K562 (cell line): Measurements from ENCODE around the gene RFWD3. TPM values are rescaled to one million over a fixed set of nuclear protein-coding genes. Genes with fewer than 3 reads are reported as not detected.

Experiments used
- BCL6 ChIP-seq: fragments of 250-450 bp; sonication (Bioruptor Pico); IDR thresholded peaks from 2 replicates; pipeline ENCODE4 v1.4.0; 2020
- HDAC3 ChIP-seq: fragments of 450-650 bp; IDR thresholded peaks from 2 replicates; pipeline ENCODE4 v1.6.1; 2018; ENCODE audit warnings: borderline replicate concordance, mild to moderate bottlenecking, moderate library complexity; ENCODE audit not compliant: partially characterized antibody
- HSF4 ChIP-seq: fragments of 250-450 bp; sonication (Bioruptor Pico); IDR thresholded peaks from 2 replicates; pipeline ENCODE4 v2.1.2; 2022; ENCODE audit warnings: mild to moderate bottlenecking, moderate library complexity, borderline replicate concordance
- KAT7 ChIP-seq: sonication (generic); formaldehyde crosslinking; IDR thresholded peaks from 2 replicates; pipeline ENCODE4 v1.8.0; 2022; ENCODE audit warnings: missing genetic modification reagents, mild to moderate bottlenecking, borderline replicate concordance
- NFYB ChIP-seq: IDR thresholded peaks from 2 replicates; pipeline ENCODE4 v1.6.1; 2011; ENCODE audit warnings: mild to moderate bottlenecking, moderate library complexity; ENCODE audit not compliant: insufficient read length; ENCODE audit errors: extremely low read depth
- SMAD4 ChIP-seq: fragments of 250-450 bp; sonication (Bioruptor Pico); conservative IDR thresholded peaks from 2 replicates; pipeline ENCODE4 v1.8.0; 2021; ENCODE audit warnings: inconsistent platforms, mild to moderate bottlenecking, moderate library complexity
- TEAD4 ChIP-seq, 2 experiments: sonication (generic) in 1 of 2; formaldehyde crosslinking in 1 of 2; IDR thresholded peaks; 2 replicates each; pipeline versions ENCODE4 v1.6.1 to v1.8.0; 2012 to 2022; ENCODE audit warnings: borderline replicate concordance in 1 of 2, inconsistent platforms in 1 of 2, low read length in 1 of 2, mild to moderate bottlenecking in 1 of 2, missing genetic modification reagents in 1 of 2
- ZHX1 ChIP-seq: fragments of 150-350 bp; conservative IDR thresholded peaks from 2 replicates; pipeline ENCODE4 v1.6.1; 2014; ENCODE audit warnings: low read length
- ZNF609 ChIP-seq: sonication (generic); formaldehyde crosslinking; IDR thresholded peaks from 2 replicates; pipeline ENCODE4 v1.8.1; 2023; ENCODE audit warnings: missing genetic modification reagents, mild to moderate bottlenecking, borderline replicate concordance
- ZNF76 ChIP-seq: fragments of 250-450 bp; sonication (Bioruptor Pico); IDR thresholded peaks from 2 replicates; pipeline ENCODE4 v1.4.0; 2020; ENCODE audit warnings: mild to moderate bottlenecking, moderate library complexity, borderline replicate concordance
- ZSCAN29 ChIP-seq: fragments of 450-650 bp; IDR thresholded peaks from 2 replicates; pipeline ENCODE4 v1.6.1; 2017
- polyA plus RNA-seq, 8 experiments: library from polyadenylated mRNA; depleted of rRNA in 4 of 8; stranded (reverse) in 5 of 8; unstranded in 3 of 8; fragments of >200 nt; fragmentation: Nextera tagmentation in 2 of 8; fragmentation: Illumina TruSeq in 1 of 8; extraction: Ambion mirVana in 2 of 8; extraction: Trizol in 1 of 8; gene quantifications; 2 replicates each; pipeline versions ENCODE4 v1.2.1 to v1.2.3, GENCODE V29; 2011 to 2014; ENCODE audit warnings: inconsistent platforms in 1 of 8, missing spikeins in 1 of 8
- total RNA-seq, 7 experiments: library from RNA; depleted of rRNA in 6 of 7; stranded (reverse); fragments of >200 nt in 6 of 7; fragmentation: Illumina TruSeq in 2 of 7; extraction: Trizol in 2 of 7; gene quantifications; 2 replicates each; pipeline versions ENCODE4 v1.2.1 to v1.2.3, GENCODE V29; 2011 to 2021; ENCODE audit warnings: low replicate concordance in 1 of 7
- TF ChIP-seq, protein P1 (sequence below): fragments of 450-650 bp; IDR thresholded peaks from 2 replicates; pipeline ENCODE4 v1.6.1; 2016; ENCODE audit warnings: missing biosample characterization, missing genetic modification characterization
- TF ChIP-seq, protein P2 (sequence below): fragments of 250-450 bp; sonication (Bioruptor Pico); IDR thresholded peaks from 2 replicates; pipeline ENCODE4 v1.5.0; 2021
- TF ChIP-seq, protein P3 (sequence below): sonication (generic); formaldehyde crosslinking; IDR thresholded peaks from 2 replicates; pipeline ENCODE4 v1.8.0; 2022; ENCODE audit warnings: missing genetic modification reagents, mild to moderate bottlenecking, moderate library complexity, borderline replicate concordance
- TF ChIP-seq, protein P4 (sequence below): fragments of 450-650 bp; IDR thresholded peaks from 2 replicates; pipeline ENCODE4 v1.6.1; 2017; ENCODE audit warnings: mild to moderate bottlenecking, moderate library complexity

Gene RFWD3
- total and polyA plus RNA-seq, 9 of the 15 experiments (the other 6 are each of a cell fraction or from before 2014, with no cell fraction given), result 20.8 to 121 (median 79.0) TPM

GRCh38 chr16:74709441-74709877 is 42.8 kb upstream of the RFWD3 start (continued):
- TF ChIP-seq, protein P1, sequence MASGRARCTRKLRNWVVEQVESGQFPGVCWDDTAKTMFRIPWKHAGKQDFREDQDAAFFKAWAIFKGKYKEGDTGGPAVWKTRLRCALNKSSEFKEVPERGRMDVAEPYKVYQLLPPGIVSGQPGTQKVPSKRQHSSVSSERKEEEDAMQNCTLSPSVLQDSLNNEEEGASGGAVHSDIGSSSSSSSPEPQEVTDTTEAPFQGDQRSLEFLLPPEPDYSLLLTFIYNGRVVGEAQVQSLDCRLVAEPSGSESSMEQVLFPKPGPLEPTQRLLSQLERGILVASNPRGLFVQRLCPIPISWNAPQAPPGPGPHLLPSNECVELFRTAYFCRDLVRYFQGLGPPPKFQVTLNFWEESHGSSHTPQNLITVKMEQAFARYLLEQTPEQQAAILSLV (tag), result no peak
- TF ChIP-seq BCL6 (CRISPR knock-in tag) (no peak), HDAC3 (no peak), NFYB (no peak), KAT7 (CRISPR knock-in tag) (no peak), ZNF609 (CRISPR knock-in tag) (no peak), TEAD4 (IDR thresholded peaks at IDR 0.05; ENCODE audit: low read length) (peak; percentile 11; the same call in 1 of the 2 replicates), TEAD4 (CRISPR knock-in tag; IDR thresholded peaks at IDR 0.05; ENCODE audit: borderline replicate concordance) (no peak), SMAD4 (CRISPR knock-in tag) (no peak), ZSCAN29 (no peak), ZNF76 (CRISPR knock-in tag) (no peak), HSF4 (CRISPR knock-in tag) (no peak), ZHX1 (no peak)
- TF ChIP-seq, protein P2, sequence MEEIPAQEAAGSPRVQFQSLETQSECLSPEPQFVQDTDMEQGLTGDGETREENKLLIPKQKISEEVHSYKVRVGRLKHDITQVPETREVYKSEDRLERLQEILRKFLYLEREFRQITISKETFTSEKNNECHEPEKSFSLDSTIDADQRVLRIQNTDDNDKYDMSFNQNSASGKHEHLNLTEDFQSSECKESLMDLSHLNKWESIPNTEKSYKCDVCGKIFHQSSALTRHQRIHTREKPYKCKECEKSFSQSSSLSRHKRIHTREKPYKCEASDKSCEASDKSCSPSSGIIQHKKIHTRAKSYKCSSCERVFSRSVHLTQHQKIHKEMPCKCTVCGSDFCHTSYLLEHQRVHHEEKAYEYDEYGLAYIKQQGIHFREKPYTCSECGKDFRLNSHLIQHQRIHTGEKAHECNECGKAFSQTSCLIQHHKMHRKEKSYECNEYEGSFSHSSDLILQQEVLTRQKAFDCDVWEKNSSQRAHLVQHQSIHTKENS (CRISPR knock-in tag), result no peak
- TF ChIP-seq, protein P3, sequence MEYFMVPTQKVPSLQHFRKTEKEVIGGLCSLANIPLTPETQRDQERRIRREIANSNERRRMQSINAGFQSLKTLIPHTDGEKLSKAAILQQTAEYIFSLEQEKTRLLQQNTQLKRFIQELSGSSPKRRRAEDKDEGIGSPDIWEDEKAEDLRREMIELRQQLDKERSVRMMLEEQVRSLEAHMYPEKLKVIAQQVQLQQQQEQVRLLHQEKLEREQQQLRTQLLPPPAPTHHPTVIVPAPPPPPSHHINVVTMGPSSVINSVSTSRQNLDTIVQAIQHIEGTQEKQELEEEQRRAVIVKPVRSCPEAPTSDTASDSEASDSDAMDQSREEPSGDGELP, result peak; percentile 51
- TF ChIP-seq, protein P4, sequence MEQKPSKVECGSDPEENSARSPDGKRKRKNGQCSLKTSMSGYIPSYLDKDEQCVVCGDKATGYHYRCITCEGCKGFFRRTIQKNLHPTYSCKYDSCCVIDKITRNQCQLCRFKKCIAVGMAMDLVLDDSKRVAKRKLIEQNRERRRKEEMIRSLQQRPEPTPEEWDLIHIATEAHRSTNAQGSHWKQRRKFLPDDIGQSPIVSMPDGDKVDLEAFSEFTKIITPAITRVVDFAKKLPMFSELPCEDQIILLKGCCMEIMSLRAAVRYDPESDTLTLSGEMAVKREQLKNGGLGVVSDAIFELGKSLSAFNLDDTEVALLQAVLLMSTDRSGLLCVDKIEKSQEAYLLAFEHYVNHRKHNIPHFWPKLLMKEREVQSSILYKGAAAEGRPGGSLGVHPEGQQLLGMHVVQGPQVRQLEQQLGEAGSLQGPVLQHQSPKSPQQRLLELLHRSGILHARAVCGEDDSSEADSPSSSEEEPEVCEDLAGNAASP, result no peak
